Stimulated activated naive B cell treated with anti-CD40 and anti-IgM and Interleukin-4, amounts not matched to agents 10 μg/mL and 1 μg/mL and 100 μg/mL, for 72 hours (primary cell): ENCODE measurements around the gene REEP3.
"Not testable (repeated sequence)": the region's sequence is repeated elsewhere in the genome, so short reads cannot be mapped to it uniquely, and the experiment has no call there.

Experiments
- ATAC-seq, 2 donors: fragments of 150-1000 bp; cut with Tn5 transposase; replicated peaks; 2 replicates each; pipeline ENCODE4 v1.10.0; 2021; ENCODE audit warnings: moderate library complexity in 1 of 2
- DNase-seq: peaks from one replicate; pipeline ENCODE4 v3.0.0; 2021
- H3K27ac Mint-ChIP-seq: one replicate; pipeline ENCODE4 v1.8.0; 2022; ENCODE audit warnings: mild to moderate bottlenecking, mixed read lengths
- H3K27me3 Mint-ChIP-seq, 2 donors: one replicate each; pipeline ENCODE4 v1.8.0; 2022; ENCODE audit warnings: mixed read lengths in 2 of 2
- H3K36me3 Mint-ChIP-seq, 2 donors: one replicate each; pipeline ENCODE4 v1.8.0; 2022; ENCODE audit warnings: mixed read lengths in 2 of 2, mild to moderate bottlenecking in 1 of 2
- H3K4me1 Mint-ChIP-seq, 2 donors: one replicate each; pipeline ENCODE4 v1.8.0; 2022; ENCODE audit warnings: mixed read lengths in 2 of 2, mild to moderate bottlenecking in 1 of 2
- H3K4me3 Mint-ChIP-seq, 2 donors: one replicate each; pipeline ENCODE4 v1.8.0; 2022; ENCODE audit warnings: mild to moderate bottlenecking in 2 of 2, mixed read lengths in 2 of 2, moderate library complexity in 1 of 2
- H3K9me3 Mint-ChIP-seq, 2 donors: one replicate each; pipeline ENCODE4 v1.8.0; 2022; ENCODE audit warnings: mixed read lengths in 2 of 2, mild to moderate bottlenecking in 1 of 2

Gene REEP3

DNA sequence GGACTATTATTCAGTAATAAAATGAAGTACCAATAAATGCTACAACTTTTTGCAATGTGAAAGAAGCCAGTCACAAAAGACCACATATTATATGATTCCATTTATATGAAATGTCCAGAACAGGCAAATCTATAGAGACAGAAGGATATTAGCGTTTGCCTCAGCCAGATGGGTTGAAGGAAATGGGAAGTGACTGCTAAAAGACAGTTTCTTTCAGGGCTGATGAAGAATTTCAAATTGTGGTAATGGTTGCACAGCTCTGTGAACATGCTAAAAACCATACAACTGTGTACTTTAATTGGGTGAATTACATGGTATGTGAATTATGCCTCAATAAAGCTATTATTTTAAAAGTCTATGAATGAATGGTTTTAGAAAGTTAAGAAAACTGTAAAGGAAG is 23.9 kb upstream of the REEP3 start:
- Mint-ChIP-seq H3K27ac (no peak overlapping the region), H3K4me1 (peaks cover 12 to 22% of the 10 kb centered on the region in 2 donors), H3K4me3 (no peak overlapping the region), H3K9me3 (peaks cover 0 to 1% of the 10 kb centered on the region in 2 donors), H3K36me3 (peaks cover 14 to 26% of the 10 kb centered on the region in 2 donors), H3K27me3 (no peaks in the 10 kb centered on the region)
- DNase-seq (no peak), ATAC-seq (peak in 1 of 2 donors; percentile 34)

DNA sequence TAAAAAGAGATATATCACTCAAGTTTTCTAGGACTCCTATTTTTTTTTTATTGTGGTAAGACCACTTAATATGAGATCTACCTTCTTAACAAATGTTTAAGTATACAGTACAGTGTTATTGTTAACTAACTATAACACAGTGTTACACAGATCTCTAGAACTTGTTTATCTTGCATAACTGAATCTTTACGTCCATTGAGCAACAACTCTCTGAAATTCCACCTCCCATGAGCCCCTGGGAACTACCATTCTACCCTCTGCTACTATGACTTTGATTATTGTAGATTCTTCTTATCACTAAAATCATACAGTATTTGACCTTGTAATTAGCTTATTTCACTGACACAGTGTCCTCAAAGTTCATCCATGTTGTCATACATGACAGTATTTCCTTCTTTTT is 22.5 kb upstream of the REEP3 start:
- no peak overlapping the region for H3K27ac Mint-ChIP-seq
- ATAC-seq = no peak
- H3K27me3 Mint-ChIP-seq = no peaks in the 10 kb centered on the region
- H3K4me3 Mint-ChIP-seq = no peak overlapping the region
- DNase-seq = no peak
- H3K36me3 Mint-ChIP-seq = peaks cover 14 to 26% of the 10 kb centered on the region in 2 donors
- H3K9me3 Mint-ChIP-seq = peaks cover 0 to 1% of the 10 kb centered on the region in 2 donors
- peaks cover 12 to 25% of the 10 kb centered on the region in 2 donors for H3K4me1 Mint-ChIP-seq

DNA sequence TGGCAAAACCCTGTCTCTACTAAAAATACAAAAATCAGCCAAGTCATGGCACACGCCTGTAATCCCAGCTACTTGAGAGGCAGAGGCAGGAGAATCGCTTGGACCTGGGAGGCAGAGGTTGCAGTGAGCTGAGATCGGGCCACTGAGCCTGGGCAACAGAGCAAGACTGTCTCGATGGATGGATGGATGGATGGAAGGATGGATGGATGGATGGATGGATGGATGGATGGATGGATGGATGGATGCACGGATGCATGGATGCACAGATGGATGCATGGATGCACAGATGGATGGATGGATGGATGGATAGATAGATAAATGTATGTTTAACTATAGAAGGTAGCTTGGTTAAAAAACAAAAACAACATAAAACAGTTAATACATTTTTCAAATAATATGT is 20.6 kb upstream of the REEP3 start:
- not testable (repeated sequence) for H3K27ac Mint-ChIP-seq, H3K4me3 Mint-ChIP-seq, ATAC-seq, DNase-seq, H3K9me3 Mint-ChIP-seq, H3K27me3 Mint-ChIP-seq
- peaks cover 14 to 23% of the 10 kb centered on the region in 2 donors for H3K36me3 Mint-ChIP-seq
- H3K4me1 Mint-ChIP-seq = peaks cover 14 to 37% of the 10 kb centered on the region in 2 donors

DNA sequence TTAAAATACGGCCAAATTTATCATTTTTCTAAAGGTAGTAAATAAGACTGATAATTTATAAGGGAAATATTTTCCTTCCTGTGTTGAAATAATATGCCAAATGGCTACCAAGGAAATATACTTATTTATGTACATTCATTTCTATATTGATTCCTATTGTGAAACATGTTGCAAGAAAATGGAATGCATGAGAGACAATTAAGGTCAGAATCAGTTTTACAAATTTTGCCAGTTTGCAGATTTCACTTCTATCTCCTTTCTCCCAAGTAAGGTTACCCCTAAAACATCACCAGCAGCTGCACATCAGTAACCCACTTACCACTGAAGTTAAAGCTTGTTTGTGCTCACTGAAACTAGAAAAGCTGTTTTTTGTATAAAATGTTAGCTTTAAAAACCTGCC is 19.2 kb upstream of the REEP3 start:
- Mint-ChIP-seq H3K27me3 (no peaks in the 10 kb centered on the region), H3K36me3 (peaks cover 12% of the 10 kb centered on the region in 2 donors), H3K4me1 (peaks cover 11 to 39% of the 10 kb centered on the region in 2 donors), H3K27ac (no peak overlapping the region), H3K9me3 (no peaks in the 10 kb centered on the region), H3K4me3 (no peak overlapping the region)
- DNase-seq (no peak), ATAC-seq (no peak)

GRCh38 chr10:63502832-63503231 is 18.4 kb upstream of the REEP3 start:
- Mint-ChIP-seq H3K36me3 (peaks cover 12 to 15% of the 10 kb centered on the region in 2 donors), H3K9me3 (no peaks in the 10 kb centered on the region), H3K4me3 (no peak overlapping the region), H3K4me1 (peaks cover 11 to 33% of the 10 kb centered on the region in 2 donors), H3K27ac (no peak overlapping the region), H3K27me3 (no peaks in the 10 kb centered on the region)
- DNase-seq (no peak), ATAC-seq (no peak)

GRCh38 chr10:63503395-63503794 is 17.8 kb upstream of the REEP3 start:
- H3K4me1 Mint-ChIP-seq = peaks cover 11 to 31% of the 10 kb centered on the region in 2 donors
- DNase-seq (no peak), ATAC-seq (no peak)
- no peaks in the 10 kb centered on the region for H3K27me3 Mint-ChIP-seq
- peaks cover 15 to 18% of the 10 kb centered on the region in 2 donors for H3K36me3 Mint-ChIP-seq
- no peak overlapping the region for H3K27ac Mint-ChIP-seq
- H3K4me3 Mint-ChIP-seq = no peak overlapping the region
- H3K9me3 Mint-ChIP-seq = no peaks in the 10 kb centered on the region

GRCh38 chr10:63504145-63504881 is 16.9 kb upstream of the REEP3 start:
- H3K27ac Mint-ChIP-seq = no peak overlapping the region
- peaks cover 13 to 16% of the 10 kb centered on the region in 2 donors for H3K36me3 Mint-ChIP-seq
- no peak overlapping the region for H3K4me3 Mint-ChIP-seq
- no peak for ATAC-seq
- no peaks in the 10 kb centered on the region for H3K9me3 Mint-ChIP-seq
- H3K4me1 Mint-ChIP-seq = peaks cover 11 to 31% of the 10 kb centered on the region in 2 donors
- no peak for DNase-seq
- no peaks in the 10 kb centered on the region for H3K27me3 Mint-ChIP-seq

DNA sequence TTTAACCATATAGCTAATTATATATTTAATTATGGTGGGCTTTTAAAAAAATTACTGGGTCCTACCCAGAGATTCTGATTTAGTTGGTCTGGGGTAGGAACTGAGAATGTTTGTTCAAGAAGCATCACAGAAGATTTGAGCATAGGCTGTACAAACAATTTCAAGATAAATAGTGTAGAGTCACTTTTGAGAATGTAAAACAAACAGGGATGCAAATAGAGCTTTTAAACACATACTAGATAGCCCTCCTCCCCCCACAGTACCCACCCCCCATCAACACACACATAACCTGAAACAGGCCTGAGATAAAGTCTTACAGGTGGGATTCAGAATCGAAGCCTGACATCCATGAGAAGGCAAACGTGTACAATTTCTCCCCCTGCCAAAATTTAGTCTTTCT is 15.6 kb upstream of the REEP3 start:
- H3K9me3 Mint-ChIP-seq = no peaks in the 10 kb centered on the region
- peaks cover 8 to 31% of the 10 kb centered on the region in 2 donors for H3K4me1 Mint-ChIP-seq
- peaks cover 8 to 11% of the 10 kb centered on the region in 2 donors for H3K36me3 Mint-ChIP-seq
- H3K27ac Mint-ChIP-seq = no peak overlapping the region
- no peak for ATAC-seq
- no peak for DNase-seq
- H3K27me3 Mint-ChIP-seq = no peaks in the 10 kb centered on the region
- H3K4me3 Mint-ChIP-seq = no peak overlapping the region

DNA sequence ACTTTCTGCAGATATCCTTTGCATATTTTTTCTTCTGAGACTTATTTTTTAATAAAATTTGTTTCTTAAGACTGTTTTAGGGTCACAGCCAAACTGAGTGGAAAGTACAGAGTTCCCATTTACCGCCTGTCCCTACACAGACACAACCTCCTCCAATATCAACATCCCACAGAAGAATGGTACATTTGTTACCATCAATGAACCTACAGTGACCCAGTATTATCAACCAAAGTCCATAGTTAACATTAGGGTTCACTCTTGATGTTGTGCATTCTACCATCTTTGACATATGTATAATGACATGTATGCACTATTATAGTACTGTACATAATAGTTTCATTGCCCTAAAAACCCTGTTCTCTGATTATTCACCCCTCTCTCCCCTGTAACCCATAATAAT is 14.6 kb upstream of the REEP3 start:
- H3K27ac Mint-ChIP-seq = no peak overlapping the region
- H3K9me3 Mint-ChIP-seq = no peaks in the 10 kb centered on the region
- H3K36me3 Mint-ChIP-seq = peaks cover 4 to 10% of the 10 kb centered on the region in 2 donors
- ATAC-seq (no peak), DNase-seq (no peak)
- H3K27me3 Mint-ChIP-seq = no peaks in the 10 kb centered on the region
- H3K4me3 Mint-ChIP-seq = no peak overlapping the region
- H3K4me1 Mint-ChIP-seq = peaks cover 7 to 37% of the 10 kb centered on the region in 2 donors

- H3K36me3 Mint-ChIP-seq = peaks cover 7 to 28% of the 10 kb centered on the region in 2 donors
- H3K27me3 Mint-ChIP-seq = no peaks in the 10 kb centered on the region
- H3K9me3 Mint-ChIP-seq = no peaks in the 10 kb centered on the region
- H3K4me1 Mint-ChIP-seq = peaks cover 16 to 45% of the 10 kb centered on the region in 2 donors
- peak overlapping the region; percentile 67 for H3K27ac Mint-ChIP-seq
- peak; percentile 52 to 61 for ATAC-seq
- H3K4me3 Mint-ChIP-seq = no peak overlapping the region
- no peak for DNase-seq
Observed at GRCh38 chr10:63515002-63515763, 6.0 kb upstream of the REEP3 start.

GRCh38 chr10:63516207-63516606 is 5.0 kb upstream of the REEP3 start:
- peaks cover 18 to 41% of the 10 kb centered on the region in 2 donors for H3K4me1 Mint-ChIP-seq
- DNase-seq (no peak), ATAC-seq (no peak)
- no peaks in the 10 kb centered on the region for H3K27me3 Mint-ChIP-seq
- H3K27ac Mint-ChIP-seq = no peak overlapping the region
- H3K4me3 Mint-ChIP-seq = no peak overlapping the region
- peaks cover 7 to 28% of the 10 kb centered on the region in 2 donors for H3K36me3 Mint-ChIP-seq
- no peaks in the 10 kb centered on the region for H3K9me3 Mint-ChIP-seq

DNA sequence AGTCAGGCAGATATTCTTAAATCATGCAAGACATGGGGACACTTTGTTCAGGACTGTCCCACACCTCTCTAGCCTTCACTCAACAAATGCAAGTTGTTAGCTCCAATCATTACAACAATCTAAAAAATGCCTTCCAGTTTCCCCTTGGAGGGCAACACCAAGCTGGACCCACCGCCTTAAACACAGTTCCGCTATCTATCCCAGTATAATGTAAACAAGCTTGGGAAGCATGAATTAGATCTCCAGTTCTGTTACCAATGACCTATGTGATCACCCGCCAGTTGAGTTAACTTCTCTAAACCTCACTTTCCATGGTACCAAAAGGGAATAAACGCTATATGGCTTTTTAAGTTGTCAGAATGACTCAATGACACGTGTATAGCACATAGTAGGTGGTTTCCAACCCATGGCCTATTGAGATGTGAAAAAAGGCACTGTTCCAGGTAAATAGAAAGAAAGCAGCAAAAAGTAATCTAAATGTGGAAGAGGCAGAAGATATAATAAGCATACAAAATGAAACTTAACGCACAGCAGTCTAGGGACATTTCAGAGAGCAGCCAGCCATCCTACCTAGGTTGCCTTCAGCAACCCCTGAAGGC is 2.4 kb upstream of the REEP3 start:
- peaks cover 3 to 20% of the 10 kb centered on the region in 2 donors for H3K36me3 Mint-ChIP-seq
- H3K4me3 Mint-ChIP-seq = peak overlapping the region in 1 of 2 donors; percentile 50
- ATAC-seq (no peak), DNase-seq (no peak)
- H3K4me1 Mint-ChIP-seq = peaks cover 23 to 42% of the 10 kb centered on the region in 2 donors
- H3K9me3 Mint-ChIP-seq = no peaks in the 10 kb centered on the region
- no peaks in the 10 kb centered on the region for H3K27me3 Mint-ChIP-seq
- peak overlapping the region; percentile 27 for H3K27ac Mint-ChIP-seq

DNA sequence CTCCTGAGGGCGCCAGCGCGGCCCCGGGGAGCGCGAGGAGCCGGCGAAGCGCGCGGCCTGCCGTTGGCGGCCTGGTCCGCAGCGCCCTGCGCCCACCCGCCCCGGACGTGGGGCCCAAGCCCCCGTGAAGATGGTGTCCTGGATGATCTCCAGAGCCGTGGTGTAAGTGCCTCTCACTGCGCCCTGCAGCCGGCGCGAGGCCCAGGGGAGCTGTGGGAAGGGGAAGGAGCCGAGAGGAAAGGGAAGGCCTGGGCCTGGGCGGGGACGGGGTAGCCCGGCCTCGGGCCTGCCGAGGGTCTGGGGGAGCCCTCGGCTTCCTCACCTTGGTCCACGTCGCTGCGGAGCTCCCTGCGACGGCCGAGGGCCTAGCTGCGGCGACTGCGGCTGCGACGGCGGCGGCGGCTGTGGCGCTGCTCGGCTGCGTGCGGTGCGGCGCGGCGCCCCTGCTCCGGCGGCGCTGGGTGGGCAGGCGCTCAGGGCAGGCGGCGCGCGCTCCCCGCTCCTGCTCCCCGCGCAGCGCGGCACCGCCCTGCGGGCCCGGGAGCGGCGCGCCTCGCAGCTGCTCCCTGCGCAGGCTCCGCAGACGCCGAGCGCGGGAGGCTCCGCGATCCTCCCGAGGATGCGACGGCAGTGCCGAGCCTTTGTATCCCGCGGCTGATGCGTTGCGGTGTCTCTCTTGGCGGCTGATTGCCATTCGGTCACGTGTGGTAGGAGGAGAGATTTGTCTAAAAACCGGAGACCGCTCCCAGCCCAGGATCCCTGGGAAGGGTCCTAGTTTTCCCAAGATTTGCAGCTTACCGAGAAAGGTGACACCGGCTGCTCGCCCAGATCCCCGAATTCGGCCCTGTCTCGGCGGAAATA is 445 bp downstream of the REEP3 start:
- peak overlapping the region; percentile 86 to 91 for H3K4me3 Mint-ChIP-seq
- ATAC-seq (peak; percentile 77 to 82), DNase-seq (peak; percentile 64)
- H3K4me1 Mint-ChIP-seq = peaks cover 20 to 38% of the 10 kb centered on the region in 2 donors
- peaks cover 6 to 15% of the 10 kb centered on the region in 2 donors for H3K36me3 Mint-ChIP-seq
- peak overlapping the region; percentile 89 for H3K27ac Mint-ChIP-seq
- no peaks in the 10 kb centered on the region for H3K27me3 Mint-ChIP-seq
- H3K9me3 Mint-ChIP-seq = no peaks in the 10 kb centered on the region

DNA sequence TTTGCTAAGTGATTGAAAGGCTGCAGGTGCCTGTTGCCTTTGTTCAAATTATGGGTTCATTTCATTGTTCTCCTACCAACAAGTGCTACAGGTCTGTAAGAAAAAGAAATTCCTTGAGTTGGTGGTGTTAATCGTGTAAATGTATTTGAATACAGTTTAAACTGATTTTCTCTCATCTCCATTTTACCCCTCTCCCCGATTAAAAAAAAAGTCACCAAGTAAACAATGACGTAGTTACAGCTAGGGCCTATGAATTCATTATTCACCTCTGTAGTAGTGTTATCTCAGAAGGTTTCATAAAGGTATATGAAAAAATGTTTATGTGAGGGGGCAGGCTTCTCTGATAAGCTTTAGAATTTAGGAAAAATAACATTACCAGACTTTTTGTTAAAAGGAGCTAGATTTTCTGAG is 1.1 kb downstream of the REEP3 start:
- no peaks in the 10 kb centered on the region for H3K27me3 Mint-ChIP-seq
- peaks cover 17 to 32% of the 10 kb centered on the region in 2 donors for H3K4me1 Mint-ChIP-seq
- ATAC-seq (no peak), DNase-seq (no peak)
- peak overlapping the region; percentile 82 to 91 for H3K4me3 Mint-ChIP-seq
- H3K9me3 Mint-ChIP-seq = no peaks in the 10 kb centered on the region
- peaks cover 6 to 15% of the 10 kb centered on the region in 2 donors for H3K36me3 Mint-ChIP-seq
- H3K27ac Mint-ChIP-seq = peak overlapping the region; percentile 89
